SK-N-SH (cell line): Measurements from ENCODE around the gene SLC6A3.

Experiments
- CTCF ChIP-seq: fragments of 200-600 bp; sonication (generic); IDR thresholded peaks from 2 replicates; pipeline ENCODE4 v1.6.1; 2017; ENCODE audit warnings: antibody characterized with exemption, mild to moderate bottlenecking, moderate library complexity
- EP300 ChIP-seq, 2 experiments: IDR thresholded peaks; 2 replicates each; pipeline versions ENCODE4 v1.4.0 to v1.6.1; 2012; ENCODE audit warnings: borderline replicate concordance in 1 of 2, low read depth in 1 of 2, low read length in 1 of 2
- RFX5 ChIP-seq: IDR thresholded peaks from 2 replicates; pipeline ENCODE4 v1.6.1; 2012; ENCODE audit warnings: mild to moderate bottlenecking, improper control_type of control experiment, low read length

- TF ChIP-seq EP300 (IDR thresholded peaks at IDR 0.05; ENCODE audit: borderline replicate concordance in 1 of 2, low read depth in 1 of 2, low read length in 1 of 2) (no peak), CTCF (no peak), RFX5 (no peak)
Measured at GRCh38 chr5:1356873-1357787, 88.1 kb downstream of the SLC6A3 start.
